HepG2 (cell line): ENCODE results near the gene CMKLR1. TPM values are rescaled to one million over a fixed set of nuclear protein-coding genes. Genes with fewer than 3 reads are reported as not detected.

Experiments used
- ATAC-seq: fragments of 200-7000 bp; cut with Tn5 transposase; 3 replicates; pipeline ENCODE4 v1.9.1; 2020; ENCODE audit warnings: mild to moderate bottlenecking, moderate library complexity
- BruUV-seq: library from RNA; stranded (reverse); fragments of 400-500 nt; replicated peaks from 2 replicates; lab custom pipeline; 2021; lab: Mats Ljungman, UMichigan
- CTCF ChIA-PET: fragments of 300-600 bp; formaldehyde crosslinking; extraction: SDS; loops from one replicate; lab custom pipeline; 2021; ENCODE audit warnings: low total read pairs, inconsistent platforms, low intra/inter-chr PET ratio; lab: Yijun Ruan, JAX
- POLR2A ChIA-PET: fragments of 350-600 bp; sonication (Branson Sonifier 250); formaldehyde crosslinking; loops from one replicate; lab custom pipeline; 2020; ENCODE audit warnings: antibody characterized with exemption, inconsistent platforms; lab: Yijun Ruan, JAX
- DNase-seq: peaks from one replicate; pipeline ENCODE4 v3.0.0-alpha.2; 2015; ENCODE audit warnings: low spot score
- FAIRE-seq: peaks from 3 replicates; lab custom pipeline; 2011; peaks lifted over from hg19 to GRCh38; lab: Jason Lieb, UNC
- H2AFZ ChIP-seq: one replicate; pipeline ENCODE4 v1.6.1; 2011; ENCODE audit warnings: low read length, inconsistent platforms
- H3K27ac ChIP-seq: fragments of 300-600 bp; 3 replicates; pipeline ENCODE4 v1.8.0; 2011; ENCODE audit warnings: mixed run types, mild to moderate bottlenecking, mixed read lengths, low read length, inconsistent platforms; ENCODE audit not compliant: insufficient read depth; ENCODE audit errors: extremely low read length
- H3K27me3 ChIP-seq, 2 experiments: fragments of 200-600 bp in 1 of 2; 2 replicates in 1 of 2; 3 replicates in 1 of 2; pipeline versions ENCODE4 v1.6.0 to v1.8.0; 2011; ENCODE audit warnings: low read length in 2 of 2, mild to moderate bottlenecking in 2 of 2, moderate library complexity in 2 of 2, inconsistent platforms in 1 of 2; ENCODE audit not compliant: insufficient read depth in 2 of 2, control insufficient read depth in 1 of 2
- H3K36me3 ChIP-seq, 2 experiments: fragments of 200-600 bp in 1 of 2; replicated peaks in 1 of 2; 2 replicates in 1 of 2; 3 replicates in 1 of 2; pipeline versions ENCODE4 v1.5.1 to v1.8.0; 2011; ENCODE audit warnings: low read length in 2 of 2, inconsistent platforms in 1 of 2; ENCODE audit not compliant: insufficient read depth in 2 of 2, control insufficient read depth in 1 of 2
- H3K4me1 ChIP-seq: 2 replicates; pipeline ENCODE4 v1.5.1; 2012; ENCODE audit warnings: low read length, inconsistent platforms; ENCODE audit not compliant: insufficient read depth
- H3K4me2 ChIP-seq: 2 replicates; pipeline ENCODE4 v1.6.0; 2011; ENCODE audit warnings: low read depth, low read length, inconsistent platforms
- H3K4me3 ChIP-seq, 3 experiments: fragments of 200-600 bp in 1 of 3; sonication (generic), shearing (Covaris generic) in 1 of 3; replicated peaks in 1 of 3; 2 replicates each; pipeline ENCODE4 v1.5.1; 2011 to 2016; ENCODE audit warnings: low read length in 3 of 3, inconsistent platforms in 2 of 3, low read depth in 2 of 3, mild to moderate bottlenecking in 2 of 3, control low read depth in 1 of 3, mixed read lengths in 1 of 3; ENCODE audit not compliant: insufficient read depth in 1 of 3
- H3K79me2 ChIP-seq: one replicate; pipeline ENCODE4 v1.6.1; 2011; ENCODE audit warnings: low read length, inconsistent platforms; ENCODE audit not compliant: insufficient read depth
- H3K9ac ChIP-seq: 2 replicates; pipeline ENCODE4 v1.6.0; 2011; ENCODE audit warnings: mild to moderate bottlenecking, low read depth, low read length, inconsistent platforms; ENCODE audit not compliant: insufficient read depth
- H3K9me3 ChIP-seq: 2 replicates; pipeline ENCODE4 v1.5.1; 2012; ENCODE audit warnings: mild to moderate bottlenecking, low read length
- H4K20me1 ChIP-seq: 2 replicates; pipeline ENCODE4 v1.6.0; 2011; ENCODE audit warnings: inconsistent platforms, mild to moderate bottlenecking, low read length, moderate library complexity; ENCODE audit not compliant: insufficient read depth
- GTF2F1 ChIP-seq: fragments of 150-350 bp; IDR thresholded peaks from 2 replicates; pipeline ENCODE4 v1.6.1; 2014; ENCODE audit warnings: low read length
- KAT8 ChIP-seq: IDR thresholded peaks from 2 replicates; pipeline ENCODE4 v1.6.1; 2016; ENCODE audit warnings: missing genetic modification reagents, missing compliant biosample characterization
- MAX ChIP-seq: IDR thresholded peaks from 2 replicates; pipeline ENCODE4 v1.6.1; 2012; ENCODE audit warnings: inconsistent platforms
- RAD51 ChIP-seq: fragments of 450-650 bp; IDR thresholded peaks from 2 replicates; pipeline ENCODE4 v1.6.1; 2016; ENCODE audit warnings: borderline replicate concordance
- SP1 ChIP-seq, 2 experiments: fragments of 450-650 bp in 1 of 2; sonication (generic) in 1 of 2; formaldehyde crosslinking in 1 of 2; IDR thresholded peaks; 2 replicates each; pipeline versions ENCODE4 v1.4.0 to v1.6.1; 2016 to 2020; ENCODE audit warnings: missing genetic modification reagents in 1 of 2
- ZNF263 ChIP-seq: sonication (generic); formaldehyde crosslinking; IDR thresholded peaks from 2 replicates; pipeline ENCODE4 v1.4.0; 2020; ENCODE audit warnings: missing genetic modification reagents
- ZNF33A ChIP-seq: sonication (generic); formaldehyde crosslinking; IDR thresholded peaks from 2 replicates; pipeline ENCODE4 v1.5.1; 2020; ENCODE audit warnings: missing genetic modification reagents, mild to moderate bottlenecking, moderate library complexity, borderline replicate concordance
- ZNF800 ChIP-seq: sonication (generic); formaldehyde crosslinking; IDR thresholded peaks from 2 replicates; pipeline ENCODE4 v1.4.0; 2020; ENCODE audit warnings: missing genetic modification reagents
- WGBS: methylation state at CpG from one replicate; pipeline ENCODE4 v1.1.6; 2017; ENCODE audit warnings: low lambda C conversion rate; 5-methylcytosine and 5-hydroxymethylcytosine counted together
- in situ Hi-C: cut with HindIII; loops from 2 replicates; pipeline ENCODE4 v1.10.0; 2017; ENCODE audit warnings: low pct_unique_long_range_greater_than_20kb; ENCODE audit not compliant: extremely low pct_ligation_motif_present
- intact Hi-C: fragments of 100-400 bp; cut with micrococcal nuclease; formaldehyde crosslinking; loops from one replicate; pipeline ENCODE4 v1.10.0; 2022; ENCODE audit not compliant: unreplicated experiment
- polyA plus RNA-seq, 8 experiments: library from polyadenylated mRNA; depleted of rRNA in 3 of 8; stranded (reverse) in 7 of 8; unstranded in 1 of 8; fragments of >200 nt; fragmentation: Illumina TruSeq in 4 of 8; extraction: Trizol in 4 of 8; gene quantifications; 2 replicates each; pipeline versions ENCODE4 v1.2.1 to v1.2.3, GENCODE V29; 2011 to 2016; ENCODE audit warnings: low read depth in 4 of 8, missing spikeins in 1 of 8, mixed read lengths in 1 of 8; ENCODE audit not compliant: insufficient read depth in 1 of 8
- total RNA-seq, 5 experiments: library from RNA; depleted of rRNA; stranded (reverse); fragments of >200 nt; fragmentation: Illumina TruSeq; extraction: Trizol; gene quantifications; 2 replicates each; pipeline ENCODE4 v1.2.3, GENCODE V29; 2016; ENCODE audit warnings: low read depth in 1 of 5
- TF ChIP-seq, protein P1 (sequence below): sonication (generic); formaldehyde crosslinking; IDR thresholded peaks from 2 replicates; pipeline ENCODE4 v1.8.1; 2023; ENCODE audit warnings: mild to moderate bottlenecking, moderate library complexity, missing genetic modification reagents
- TF ChIP-seq, protein P2 (sequence below): IDR thresholded peaks from 2 replicates; pipeline ENCODE4 v1.6.1; 2016; ENCODE audit warnings: mild to moderate bottlenecking, missing biosample characterization, missing genetic modification reagents
- TF ChIP-seq, protein P3 (sequence below): sonication (generic); formaldehyde crosslinking; IDR thresholded peaks from 2 replicates; pipeline ENCODE4 v1.5.0; 2020; ENCODE audit warnings: mild to moderate bottlenecking, missing genetic modification reagents
- TF ChIP-seq, protein P4 (sequence below): sonication (generic); formaldehyde crosslinking; IDR thresholded peaks from 2 replicates; pipeline ENCODE4 v1.5.0; 2020; ENCODE audit warnings: missing genetic modification reagents, mild to moderate bottlenecking, borderline replicate concordance

Gene CMKLR1
- total and polyA plus RNA-seq, 2 of the 13 experiments (the other 11 are each of a cell fraction or from before 2014, with no cell fraction given): not detected

DNA sequence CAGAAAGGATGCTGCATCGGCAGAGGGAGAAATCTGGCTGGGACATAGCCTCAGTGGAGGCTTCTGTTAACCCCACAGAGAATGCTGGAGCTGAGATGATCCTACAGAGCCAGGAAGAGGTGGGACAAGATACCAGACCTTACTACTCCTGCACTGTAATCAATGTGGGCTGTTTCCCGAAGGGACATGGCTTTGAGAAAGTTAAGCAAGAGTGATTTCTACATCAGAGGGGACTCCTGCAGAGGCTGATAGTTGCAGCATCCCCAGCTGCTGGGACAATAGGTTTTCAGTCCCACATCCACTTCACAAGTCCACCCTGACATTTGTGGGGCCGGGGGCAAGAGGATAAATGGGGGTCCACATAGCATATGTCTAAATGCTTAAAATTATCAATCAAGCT is 22.5 kb upstream of the CMKLR1 start:
- Histone ChIP-seq H2AFZ (no peak overlapping the region), H4K20me1 (no peaks in the 10 kb centered on the region), H3K27me3 (peaks cover 0 to 9% of the 10 kb centered on the region in 2 experiments; a peak in 1 of 5 replicates), H3K79me2 (no peaks in the 10 kb centered on the region), H3K36me3 (no peaks in the 10 kb centered on the region), H3K4me1 (no peaks in the 10 kb centered on the region), H3K9me3 (no peaks in the 10 kb centered on the region), H3K9ac (no peak overlapping the region), H3K27ac (no peak overlapping the region), H3K4me3 (no peak overlapping the region), H3K4me2 (no peak overlapping the region)
- FAIRE-seq (no peak), ATAC-seq (no peak), DNase-seq (no peak)
- WGBS: 0% methylated on average over 2 of the region's 3 CpGs
- CTCF ChIA-PET: no interaction called here
- TF ChIP-seq ZNF800 (CRISPR knock-in tag) (no peak), KAT8 (CRISPR knock-in tag) (no peak), RAD51 (no peak), ZNF33A (no peak), ZNF263 (CRISPR knock-in tag) (no peak), GTF2F1 (no peak), SP1 (IDR thresholded peaks at IDR 0.05) (no peak), SP1 (CRISPR knock-in tag; IDR thresholded peaks at IDR 0.05) (no peak), MAX (no peak)
- TF ChIP-seq, protein P1, sequence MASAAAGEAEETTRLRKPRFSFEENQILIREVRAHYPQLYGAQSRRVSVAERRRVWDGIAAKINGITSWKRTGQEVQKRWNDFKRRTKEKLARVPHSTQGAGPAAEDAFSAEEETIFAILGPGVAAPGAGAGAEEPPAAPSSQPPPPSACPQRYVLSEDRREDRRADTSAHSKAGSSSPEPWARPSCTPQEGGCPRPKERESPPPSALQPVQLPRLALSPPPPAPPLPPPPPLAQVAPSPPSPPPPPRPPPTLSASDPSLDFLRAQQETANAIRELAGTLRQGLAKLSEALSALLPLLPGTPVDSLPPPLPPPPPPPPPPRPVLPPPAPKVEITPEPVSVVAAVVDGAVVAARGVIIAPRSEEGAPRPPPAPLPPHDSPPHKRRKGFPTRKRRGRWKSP (CRISPR knock-in tag): no peak
- TF ChIP-seq, protein P2, sequence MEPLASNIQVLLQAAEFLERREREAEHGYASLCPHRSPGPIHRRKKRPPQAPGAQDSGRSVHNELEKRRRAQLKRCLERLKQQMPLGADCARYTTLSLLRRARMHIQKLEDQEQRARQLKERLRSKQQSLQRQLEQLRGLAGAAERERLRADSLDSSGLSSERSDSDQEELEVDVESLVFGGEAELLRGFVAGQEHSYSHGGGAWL: no peak
- TF ChIP-seq, protein P3, sequence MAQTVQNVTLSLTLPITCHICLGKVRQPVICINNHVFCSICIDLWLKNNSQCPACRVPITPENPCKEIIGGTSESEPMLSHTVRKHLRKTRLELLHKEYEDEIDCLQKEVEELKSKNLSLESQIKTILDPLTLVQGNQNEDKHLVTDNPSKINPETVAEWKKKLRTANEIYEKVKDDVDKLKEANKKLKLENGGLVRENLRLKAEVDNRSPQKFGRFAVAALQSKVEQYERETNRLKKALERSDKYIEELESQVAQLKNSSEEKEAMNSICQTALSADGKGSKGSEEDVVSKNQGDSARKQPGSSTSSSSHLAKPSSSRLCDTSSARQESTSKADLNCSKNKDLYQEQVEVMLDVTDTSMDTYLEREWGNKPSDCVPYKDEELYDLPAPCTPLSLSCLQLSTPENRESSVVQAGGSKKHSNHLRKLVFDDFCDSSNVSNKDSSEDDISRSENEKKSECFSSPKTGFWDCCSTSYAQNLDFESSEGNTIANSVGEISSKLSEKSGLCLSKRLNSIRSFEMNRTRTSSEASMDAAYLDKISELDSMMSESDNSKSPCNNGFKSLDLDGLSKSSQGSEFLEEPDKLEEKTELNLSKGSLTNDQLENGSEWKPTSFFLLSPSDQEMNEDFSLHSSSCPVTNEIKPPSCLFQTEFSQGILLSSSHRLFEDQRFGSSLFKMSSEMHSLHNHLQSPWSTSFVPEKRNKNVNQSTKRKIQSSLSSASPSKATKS (CRISPR knock-in tag): no peak
- TF ChIP-seq, protein P4, sequence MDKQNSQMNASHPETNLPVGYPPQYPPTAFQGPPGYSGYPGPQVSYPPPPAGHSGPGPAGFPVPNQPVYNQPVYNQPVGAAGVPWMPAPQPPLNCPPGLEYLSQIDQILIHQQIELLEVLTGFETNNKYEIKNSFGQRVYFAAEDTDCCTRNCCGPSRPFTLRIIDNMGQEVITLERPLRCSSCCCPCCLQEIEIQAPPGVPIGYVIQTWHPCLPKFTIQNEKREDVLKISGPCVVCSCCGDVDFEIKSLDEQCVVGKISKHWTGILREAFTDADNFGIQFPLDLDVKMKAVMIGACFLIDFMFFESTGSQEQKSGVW (CRISPR knock-in tag): no peak
- intact Hi-C loops: no loop called here
- no TSS peak for BruUV-seq
- in situ Hi-C loops: no loop called here
- POLR2A ChIA-PET: no interaction called here
